Astrocyte (in vitro differentiated cells and primary cell): ENCODE measurements around the gene EFNA2. TPM values are rescaled to one million over a fixed set of nuclear protein-coding genes. Genes with fewer than 3 reads are reported as not detected.
A peak's percentile ranks its signal among the peaks of the same experiment; 100 is the strongest.

ENCODE experiments used
- DNase-seq: peaks from one replicate; pipeline ENCODE4 v3.0.0-alpha.2; 2010; ENCODE audit warnings: low read depth
- FAIRE-seq: peaks from 2 replicates; lab custom pipeline; 2011; peaks lifted over from hg19 to GRCh38; lab: Jason Lieb, UNC
- H2AFZ ChIP-seq: 2 replicates; pipeline ENCODE4 v1.6.0; 2012; ENCODE audit warnings: low read depth, low read length, inconsistent platforms
- H3K27ac ChIP-seq: 2 replicates; pipeline ENCODE4 v1.5.1; 2011; ENCODE audit warnings: low read depth, low read length, inconsistent platforms
- H3K27me3 ChIP-seq: 2 replicates; pipeline ENCODE4 v1.6.0; 2011; ENCODE audit warnings: low read length, inconsistent platforms; ENCODE audit not compliant: insufficient read depth
- H3K36me3 ChIP-seq: 2 replicates; pipeline ENCODE4 v1.5.1; 2011; ENCODE audit warnings: low read length, inconsistent platforms; ENCODE audit not compliant: insufficient read depth
- H3K4me1 ChIP-seq: 2 replicates; pipeline ENCODE4 v1.5.1; 2011; ENCODE audit warnings: low read length, inconsistent platforms; ENCODE audit not compliant: insufficient read depth
- H3K4me2 ChIP-seq: 2 replicates; pipeline ENCODE4 v1.6.0; 2012; ENCODE audit warnings: low read length, inconsistent platforms
- H3K4me3 ChIP-seq: 2 replicates; pipeline ENCODE4 v1.5.1; 2011; ENCODE audit warnings: low read depth, mild to moderate bottlenecking, low read length, inconsistent platforms; ENCODE audit not compliant: insufficient read depth
- H3K79me2 ChIP-seq: 2 replicates; pipeline ENCODE4 v1.6.0; 2012; ENCODE audit warnings: mild to moderate bottlenecking, low read length, inconsistent platforms; ENCODE audit not compliant: insufficient read depth
- H3K9ac ChIP-seq: 2 replicates; pipeline ENCODE4 v1.6.0; 2012; ENCODE audit warnings: mild to moderate bottlenecking, low read length, inconsistent platforms
- H3K9me3 ChIP-seq: 2 replicates; pipeline ENCODE4 v1.5.1; 2012; ENCODE audit warnings: low read depth, mild to moderate bottlenecking, low read length, inconsistent platforms; ENCODE audit not compliant: insufficient read depth
- H4K20me1 ChIP-seq: 2 replicates; pipeline ENCODE4 v1.6.0; 2012; ENCODE audit warnings: low read length, inconsistent platforms; ENCODE audit not compliant: insufficient read depth
- H3K27ac Mint-ChIP-seq: one replicate; pipeline ENCODE4 v1.8.0; 2021; ENCODE audit warnings: mild to moderate bottlenecking, mixed read lengths; ENCODE audit not compliant: unreplicated experiment
- H3K27me3 Mint-ChIP-seq: one replicate; pipeline ENCODE4 v1.8.0; 2021; ENCODE audit warnings: low read depth, mixed read lengths; ENCODE audit not compliant: unreplicated experiment
- H3K36me3 Mint-ChIP-seq: one replicate; pipeline ENCODE4 v1.8.0; 2021; ENCODE audit warnings: low read depth, mixed read lengths; ENCODE audit not compliant: unreplicated experiment
- H3K4me1 Mint-ChIP-seq: one replicate; pipeline ENCODE4 v1.8.0; 2021; ENCODE audit warnings: low read depth, mixed read lengths; ENCODE audit not compliant: unreplicated experiment
- H3K4me3 Mint-ChIP-seq: one replicate; pipeline ENCODE4 v1.8.0; 2021; ENCODE audit warnings: mild to moderate bottlenecking, moderate library complexity, mixed read lengths; ENCODE audit not compliant: unreplicated experiment
- H3K9me3 Mint-ChIP-seq: one replicate; pipeline ENCODE4 v1.8.0; 2021; ENCODE audit warnings: mild to moderate bottlenecking, mixed read lengths; ENCODE audit not compliant: unreplicated experiment
- EZH2 ChIP-seq: IDR thresholded peaks from 2 replicates; pipeline ENCODE4 v1.6.1; 2012; ENCODE audit warnings: mild to moderate bottlenecking, low read length, inconsistent platforms; ENCODE audit not compliant: insufficient read depth
- total RNA-seq: library from RNA; stranded (reverse); gene quantifications from 2 replicates; pipeline ENCODE4 v1.2.1, GENCODE V29; 2021
- TF ChIP-seq, protein P1 (sequence below): IDR thresholded peaks from 2 replicates; pipeline ENCODE4 v1.5.1; 2011; ENCODE audit warnings: low read depth, mild to moderate bottlenecking, inconsistent platforms, low read length, moderate library complexity; ENCODE audit not compliant: insufficient read depth

The EFNA2 gene
- total RNA-seq, 1 donor from 2014 or later, result 8.4 TPM

DNA sequence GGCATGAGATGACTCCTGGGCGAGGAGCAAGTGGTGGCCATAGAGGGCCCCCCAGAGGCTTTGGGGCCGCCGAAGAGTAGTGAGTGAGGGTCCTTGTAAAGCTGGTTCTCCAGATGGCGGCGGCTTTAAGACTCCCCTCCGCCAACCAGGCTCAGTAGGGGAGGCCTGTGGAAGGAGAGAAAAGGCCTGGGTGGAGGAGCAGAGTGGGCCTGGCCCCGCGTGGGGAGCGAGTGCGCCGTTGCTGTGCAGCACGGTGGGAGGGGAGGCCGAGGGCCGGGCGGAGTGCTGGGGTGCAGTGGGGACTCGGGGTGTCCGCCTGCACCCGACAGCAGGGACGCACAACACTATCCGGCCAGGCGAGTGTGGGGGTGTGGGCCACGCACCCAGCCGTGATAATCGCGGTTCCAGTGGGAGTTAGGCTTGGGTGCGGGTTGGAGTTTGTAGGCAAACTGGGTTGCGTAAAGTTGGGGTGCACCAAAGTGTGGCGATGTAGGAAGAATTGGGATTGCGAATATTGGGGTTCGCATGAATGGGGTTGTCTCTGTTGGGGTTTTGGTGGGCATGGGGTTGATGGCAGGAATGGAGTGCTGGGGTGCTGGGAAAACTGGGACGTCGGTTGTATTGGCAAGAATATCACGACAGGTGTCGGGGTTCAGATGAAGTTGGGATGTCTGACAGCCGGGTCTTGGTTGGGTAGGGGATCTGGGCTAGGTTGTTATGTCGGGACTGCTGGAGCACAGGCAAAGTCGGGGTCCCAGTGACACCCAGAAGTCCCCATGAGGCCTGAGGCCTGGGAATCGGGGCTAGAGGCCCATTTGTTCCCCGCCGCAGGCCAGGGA, 17.2 kb upstream of the EFNA2 start:
- no peaks in the 10 kb centered on the region for H3K27me3 ChIP-seq
- H3K79me2 ChIP-seq, result peaks cover 41% of the 10 kb centered on the region
- Mint-ChIP-seq H3K27ac (peak overlapping the region; percentile 36), H3K9me3 (no peaks in the 10 kb centered on the region), H3K27me3 (no peaks in the 10 kb centered on the region), H3K4me1 (peaks cover 28% of the 10 kb centered on the region), H3K36me3 (peaks cover 14% of the 10 kb centered on the region), H3K4me3 (peak overlapping the region; percentile 73)
- peak overlapping the region; percentile 93 for H3K4me2 ChIP-seq
- no peak overlapping the region for H2AFZ ChIP-seq
- peaks cover 43% of the 10 kb centered on the region for H4K20me1 ChIP-seq
- no peaks in the 10 kb centered on the region for H3K9me3 ChIP-seq
- H3K4me1 ChIP-seq, result peaks cover 70% of the 10 kb centered on the region
- DNase-seq (no peak), FAIRE-seq (no peak)
- H3K4me3 ChIP-seq, result no peak overlapping the region
- TF ChIP-seq, protein P1, sequence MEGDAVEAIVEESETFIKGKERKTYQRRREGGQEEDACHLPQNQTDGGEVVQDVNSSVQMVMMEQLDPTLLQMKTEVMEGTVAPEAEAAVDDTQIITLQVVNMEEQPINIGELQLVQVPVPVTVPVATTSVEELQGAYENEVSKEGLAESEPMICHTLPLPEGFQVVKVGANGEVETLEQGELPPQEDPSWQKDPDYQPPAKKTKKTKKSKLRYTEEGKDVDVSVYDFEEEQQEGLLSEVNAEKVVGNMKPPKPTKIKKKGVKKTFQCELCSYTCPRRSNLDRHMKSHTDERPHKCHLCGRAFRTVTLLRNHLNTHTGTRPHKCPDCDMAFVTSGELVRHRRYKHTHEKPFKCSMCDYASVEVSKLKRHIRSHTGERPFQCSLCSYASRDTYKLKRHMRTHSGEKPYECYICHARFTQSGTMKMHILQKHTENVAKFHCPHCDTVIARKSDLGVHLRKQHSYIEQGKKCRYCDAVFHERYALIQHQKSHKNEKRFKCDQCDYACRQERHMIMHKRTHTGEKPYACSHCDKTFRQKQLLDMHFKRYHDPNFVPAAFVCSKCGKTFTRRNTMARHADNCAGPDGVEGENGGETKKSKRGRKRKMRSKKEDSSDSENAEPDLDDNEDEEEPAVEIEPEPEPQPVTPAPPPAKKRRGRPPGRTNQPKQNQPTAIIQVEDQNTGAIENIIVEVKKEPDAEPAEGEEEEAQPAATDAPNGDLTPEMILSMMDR, result no peak
- TF ChIP-seq EZH2, result no peak
- H3K9ac ChIP-seq, result peak overlapping the region; percentile 75
- peak overlapping the region; percentile 59 for H3K27ac ChIP-seq
- peaks cover 15% of the 10 kb centered on the region for H3K36me3 ChIP-seq

GRCh38 chr19:1269065-1269477, 16.6 kb upstream of the EFNA2 start, which contains the start of gene CIRBP:
TSS of gene CIRBP (plus strand) at chr19:1269332. CDS start at chr19:1270934, 1,602 bp downstream.
- peaks cover 14% of the 10 kb centered on the region for H3K36me3 Mint-ChIP-seq
- peak within 1 kb of the TSS; percentile 73 for H3K4me3 ChIP-seq
- peak within 1 kb of the TSS; percentile 91 for H3K4me3 Mint-ChIP-seq
- peaks cover 33% of the 10 kb centered on the region for H3K4me1 Mint-ChIP-seq
- TF ChIP-seq EZH2, result no peak
- TF ChIP-seq, protein P1, result no peak
- FAIRE-seq, result no peak
- DNase-seq, result peak; percentile 94
- H3K9me3 Mint-ChIP-seq, result no peaks in the 10 kb centered on the region
- H2AFZ ChIP-seq, result no peak within 1 kb of the TSS
- peaks cover 50% of the 10 kb centered on the region for H4K20me1 ChIP-seq
- peak within 1 kb of the TSS; percentile 90 for H3K9ac ChIP-seq
- peaks cover 47% of the 10 kb centered on the region for H3K79me2 ChIP-seq
- no peaks in the 10 kb centered on the region for H3K9me3 ChIP-seq
- peaks cover 73% of the 10 kb centered on the region for H3K4me1 ChIP-seq
- H3K27me3 ChIP-seq, result no peaks in the 10 kb centered on the region
- peaks cover 15% of the 10 kb centered on the region for H3K36me3 ChIP-seq
- no peaks in the 10 kb centered on the region for H3K27me3 Mint-ChIP-seq
- peak within 1 kb of the TSS; percentile 90 for H3K27ac Mint-ChIP-seq
- peak within 1 kb of the TSS; percentile 97 for H3K4me2 ChIP-seq
- H3K27ac ChIP-seq, result peak within 1 kb of the TSS; percentile 91
